ENCODE data around the gene TNF. TPM values are rescaled to one million over a fixed set of nuclear protein-coding genes. Genes with fewer than 3 reads are reported as not detected.
A peak's percentile ranks its signal among the peaks of the same experiment; 100 is the strongest.

The TNF gene
- total and polyA plus RNA-seq, 2 of the 13 experiments (the other 11 are each of a cell fraction or from before 2014, with no cell fraction given), result not detected

GRCh38 chr6:31614075-31614619 is 38.8 kb downstream of the TNF start (continued):
- no peak for TF ChIP-seq HINFP (CRISPR knock-in tag; IDR thresholded peaks at IDR 0.05; ENCODE audit: low read depth)
- 0 out of 2 replicates have a peak, but pooled peaks have one; percentile 24 for TF ChIP-seq TARDBP (CRISPR knock-in tag; IDR thresholded peaks at IDR 0.05)
- peak; percentile 76 for TF ChIP-seq ZNF7 (CRISPR knock-in tag; IDR thresholded peaks at IDR 0.05)
- TF ChIP-seq ZNF652 (CRISPR knock-in tag; IDR thresholded peaks at IDR 0.05; ENCODE audit: borderline replicate concordance, low read depth), result no peak
- TF ChIP-seq TRAFD1 (CRISPR knock-in tag; IDR thresholded peaks at IDR 0.05; ENCODE audit: borderline replicate concordance), result no peak
- TF ChIP-seq TBP (CRISPR knock-in tag; IDR thresholded peaks at IDR 0.05), result no peak
- no peak; the same call in 1 of the 2 replicates for TF ChIP-seq RARA (CRISPR knock-in tag; IDR thresholded peaks at IDR 0.05)
- TF ChIP-seq ZNF407 (CRISPR knock-in tag; IDR thresholded peaks at IDR 0.05; ENCODE audit: not compliant biosample characterization), result no peak
- no peak for TF ChIP-seq SIN3A (IDR thresholded peaks at IDR 0.05; ENCODE audit: borderline replicate concordance, low read depth, low read length)
- TF ChIP-seq MXI1 (IDR thresholded peaks at IDR 0.05; ENCODE audit: borderline replicate concordance, low read depth, low read length), result peak; percentile 61; the same call in 1 of the 3 replicates
- no peak for TF ChIP-seq SNRNP70 (IDR thresholded peaks at IDR 0.05; ENCODE audit: low read depth, low read length)
- TF ChIP-seq HNF1B (CRISPR knock-in tag; IDR thresholded peaks at IDR 0.05), result 0 out of 2 replicates have a peak, but pooled peaks have one; percentile 20
- TF ChIP-seq ZNF160 (CRISPR knock-in tag; IDR thresholded peaks at IDR 0.05), result no peak
- TF ChIP-seq ZFP41 (CRISPR knock-in tag; IDR thresholded peaks at IDR 0.05; ENCODE audit: borderline replicate concordance), result no peak
